Astrocyte of the spinal cord (primary cell): ENCODE data around the gene LDLRAD4.

Source experiments
- DNase-seq: peaks from one replicate; pipeline ENCODE4 v3.0.0; 2011; ENCODE audit warnings: low read depth, low spot score
- H3K4me3 ChIP-seq: 2 replicates; pipeline ENCODE4 v1.5.1; 2011; ENCODE audit warnings: low read depth, mild to moderate bottlenecking, low read length, moderate library complexity
- in situ Hi-C: cut with HindIII; loops from 2 replicates; pipeline ENCODE4 v1.10.0; 2017; ENCODE audit warnings: low sequenced_read_pairs
- TF ChIP-seq, protein P1 (sequence below): IDR thresholded peaks from 2 replicates; pipeline ENCODE4 v1.5.1; 2012; ENCODE audit warnings: low read depth, mild to moderate bottlenecking, low read length, inconsistent platforms

Gene LDLRAD4

DNA sequence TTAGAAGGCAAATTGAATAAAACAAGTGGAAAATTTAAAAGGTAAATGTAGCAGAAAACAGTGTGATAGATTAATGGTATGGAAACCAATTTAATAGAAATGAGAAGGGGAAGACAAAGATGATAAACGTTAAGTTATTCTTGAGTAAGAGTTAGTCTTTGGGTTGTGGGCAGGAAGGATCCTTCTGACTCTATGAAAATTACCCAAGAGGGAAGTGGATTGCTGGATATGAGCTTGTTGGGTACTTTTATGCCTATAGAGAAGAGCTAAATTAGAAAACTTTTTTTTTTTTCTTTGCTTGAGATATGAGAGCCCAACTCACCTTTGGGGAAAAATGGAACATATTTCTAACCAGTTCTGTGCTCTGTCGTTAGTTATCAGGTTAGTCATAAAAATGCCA is 144.0 kb downstream of the LDLRAD4 start:
- TF ChIP-seq, protein P1, sequence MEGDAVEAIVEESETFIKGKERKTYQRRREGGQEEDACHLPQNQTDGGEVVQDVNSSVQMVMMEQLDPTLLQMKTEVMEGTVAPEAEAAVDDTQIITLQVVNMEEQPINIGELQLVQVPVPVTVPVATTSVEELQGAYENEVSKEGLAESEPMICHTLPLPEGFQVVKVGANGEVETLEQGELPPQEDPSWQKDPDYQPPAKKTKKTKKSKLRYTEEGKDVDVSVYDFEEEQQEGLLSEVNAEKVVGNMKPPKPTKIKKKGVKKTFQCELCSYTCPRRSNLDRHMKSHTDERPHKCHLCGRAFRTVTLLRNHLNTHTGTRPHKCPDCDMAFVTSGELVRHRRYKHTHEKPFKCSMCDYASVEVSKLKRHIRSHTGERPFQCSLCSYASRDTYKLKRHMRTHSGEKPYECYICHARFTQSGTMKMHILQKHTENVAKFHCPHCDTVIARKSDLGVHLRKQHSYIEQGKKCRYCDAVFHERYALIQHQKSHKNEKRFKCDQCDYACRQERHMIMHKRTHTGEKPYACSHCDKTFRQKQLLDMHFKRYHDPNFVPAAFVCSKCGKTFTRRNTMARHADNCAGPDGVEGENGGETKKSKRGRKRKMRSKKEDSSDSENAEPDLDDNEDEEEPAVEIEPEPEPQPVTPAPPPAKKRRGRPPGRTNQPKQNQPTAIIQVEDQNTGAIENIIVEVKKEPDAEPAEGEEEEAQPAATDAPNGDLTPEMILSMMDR, result no peak
- in situ Hi-C loops, result no loop called here
- H3K4me3 ChIP-seq, result no peak overlapping the region
- DNase-seq, result no peak

DNA sequence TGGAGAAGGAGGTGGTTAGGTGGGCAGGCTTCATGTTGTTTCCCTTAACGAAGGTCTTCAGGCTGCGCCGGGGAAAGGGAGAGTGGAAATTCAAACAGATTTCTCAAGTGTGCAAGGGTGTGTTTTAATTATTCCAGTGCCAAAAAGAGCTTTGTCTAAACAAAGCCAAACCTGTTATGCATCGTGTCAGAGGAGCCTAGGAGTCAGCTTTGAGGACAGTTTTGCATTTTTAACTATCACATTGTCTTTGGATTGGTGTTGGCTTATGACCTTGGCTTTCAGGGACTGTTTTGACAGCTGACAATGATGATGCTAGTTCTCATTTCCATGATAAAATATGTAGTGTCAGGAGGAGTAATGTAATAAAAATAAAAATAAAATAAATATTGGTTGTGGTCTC is 144.8 kb downstream of the LDLRAD4 start:
- DNase-seq, result no peak
- H3K4me3 ChIP-seq, result no peak overlapping the region
- TF ChIP-seq, protein P1, result no peak
- in situ Hi-C loops, result no loop called here

DNA sequence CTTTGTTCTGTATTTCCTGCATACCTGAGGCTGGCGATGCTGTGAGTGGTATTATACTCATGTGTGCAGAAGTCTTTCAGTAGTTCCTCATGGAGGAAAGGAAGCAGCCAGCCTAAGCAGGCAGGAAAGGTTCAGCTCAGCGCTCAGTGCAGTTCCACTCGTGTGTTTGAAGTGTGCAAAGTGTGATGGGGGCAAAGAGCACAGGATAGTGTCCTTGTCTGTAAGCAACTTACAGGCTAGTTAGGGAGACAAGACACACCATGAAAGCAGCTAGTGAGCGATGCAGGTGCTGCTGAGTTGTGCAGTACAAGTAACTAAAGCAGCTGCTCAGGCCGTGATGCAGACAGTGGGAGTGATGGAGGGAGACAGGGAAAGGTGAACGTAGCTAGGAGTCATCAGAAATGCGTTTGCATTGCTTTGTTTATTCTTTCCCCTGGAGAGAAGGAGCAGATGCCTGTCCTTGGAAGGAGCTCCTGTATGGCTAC is 146.2 kb downstream of the LDLRAD4 start:
- TF ChIP-seq, protein P1, result no peak
- H3K4me3 ChIP-seq, result no peak overlapping the region
- no peak for DNase-seq
- in situ Hi-C loops, result no loop called here

- in situ Hi-C loops, result no loop called here
- H3K4me3 ChIP-seq, result no peak overlapping the region
- TF ChIP-seq, protein P1, result no peak
- no peak for DNase-seq
Measured at GRCh38 chr18:13366131-13366530, 147.6 kb downstream of the LDLRAD4 start.

DNA sequence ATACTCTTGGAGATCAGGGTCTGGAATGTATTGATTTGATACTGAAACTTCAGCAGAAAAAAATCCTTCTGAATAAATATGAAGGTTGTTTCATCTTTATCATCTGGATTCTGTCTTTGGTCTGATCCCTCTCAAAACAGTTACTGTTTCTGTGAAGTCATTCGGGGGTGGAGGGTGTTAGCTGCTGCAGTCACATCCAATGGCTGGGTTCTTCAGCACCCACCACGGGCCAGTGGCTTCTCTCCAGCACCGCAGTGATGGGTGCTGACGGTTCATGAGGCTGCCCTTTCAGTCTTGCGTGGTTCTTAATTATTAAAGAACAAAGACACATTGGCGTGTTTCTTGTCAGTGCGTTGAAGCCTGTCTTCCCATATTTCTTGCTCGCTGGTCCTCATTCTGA is 148.0 kb downstream of the LDLRAD4 start:
- TF ChIP-seq, protein P1, result no peak
- DNase-seq, result no peak
- H3K4me3 ChIP-seq, result no peak overlapping the region
- in situ Hi-C loops, result no loop called here

GRCh38 chr18:13366962-13367892 is 148.7 kb downstream of the LDLRAD4 start:
- no peak for DNase-seq
- H3K4me3 ChIP-seq, result no peak overlapping the region
- in situ Hi-C loops, result no loop called here
- TF ChIP-seq, protein P1, result no peak
